A549 (cell line): ENCODE measurements around the gene PNPLA1. TPM values are rescaled to one million over a fixed set of nuclear protein-coding genes. Genes with fewer than 3 reads are reported as not detected.

Source experiments
- ATAC-seq, 2 experiments: fragments of 200-7000 bp in 1 of 2; fragments of >200 bp in 1 of 2; cut with Nextera tagmentation in 1 of 2; cut with Tn5 transposase in 1 of 2; 3 replicates each; pipeline versions ENCODE4 v1.8.0 to v1.9.1; 2018 to 2020; ENCODE audit warnings: mild to moderate bottlenecking in 1 of 2, moderate library complexity in 1 of 2
- CTCF ChIA-PET: fragments of 300-600 bp; sonication (Branson Sonifier 250); formaldehyde crosslinking; extraction: SDS; loops from one replicate; lab custom pipeline; 2021; ENCODE audit warnings: antibody characterized with exemption, inconsistent platforms; lab: Yijun Ruan, JAX
- POLR2A ChIA-PET: fragments of 350-600 bp; formaldehyde crosslinking; extraction: SDS; loops from one replicate; lab custom pipeline; 2021; ENCODE audit warnings: antibody characterized with exemption, inconsistent platforms; lab: Yijun Ruan, JAX
- DNase-seq, 2 experiments: peaks; one replicate each; pipeline versions ENCODE4 v3.0.0 to v3.0.0-alpha.2; 2011 to 2016; ENCODE audit warnings: low read depth in 1 of 2, low spot score in 1 of 2
- FAIRE-seq: peaks from 2 replicates; lab custom pipeline; 2011; peaks lifted over from hg19 to GRCh38; lab: Jason Lieb, UNC
- H3K27ac ChIP-seq, 2 experiments: fragments of >200 bp; sonication (Bioruptor Twin); formaldehyde crosslinking; 3 replicates each; pipeline ENCODE4 v1.5.1; 2016 to 2017
- H3K4me1 ChIP-seq: fragments of >200 bp; sonication (Bioruptor Twin); formaldehyde crosslinking; 3 replicates; pipeline ENCODE4 v1.6.1; 2016
- H3K4me2 ChIP-seq: fragments of >200 bp; sonication (Bioruptor Twin); formaldehyde crosslinking; 3 replicates; pipeline ENCODE4 v1.6.1; 2016
- H3K4me3 ChIP-seq: fragments of >200 bp; sonication (Bioruptor Twin); formaldehyde crosslinking; 3 replicates; pipeline ENCODE4 v1.5.1; 2016
- H3K9me3 ChIP-seq: fragments of >200 bp; sonication (Bioruptor Twin); formaldehyde crosslinking; 3 replicates; pipeline ENCODE4 v1.6.1; 2016
- BHLHE40 ChIP-seq: IDR thresholded peaks from 2 replicates; pipeline ENCODE4 v1.6.1; 2012; ENCODE audit warnings: low read depth, low read length, inconsistent platforms
- CHD2 ChIP-seq: fragments of 150-350 bp; IDR thresholded peaks from 2 replicates; pipeline ENCODE4 v1.6.1; 2014; ENCODE audit warnings: low read length; ENCODE audit not compliant: partially characterized antibody
- EHMT2 ChIP-seq: fragments of 200-600 bp; sonication (generic); IDR thresholded peaks from 2 replicates; pipeline ENCODE4 v1.6.1; 2016; ENCODE audit warnings: antibody characterized with exemption, low read depth, mild to moderate bottlenecking, moderate library complexity
- ESRRA ChIP-seq: fragments of 150-350 bp; IDR thresholded peaks from 2 replicates; pipeline ENCODE4 v1.6.1; 2014; ENCODE audit warnings: mild to moderate bottlenecking, low read length, borderline replicate concordance
- FOSB ChIP-seq: fragments of 250-450 bp; sonication (Bioruptor Pico); IDR thresholded peaks from 2 replicates; pipeline ENCODE4 v1.5.0; 2020; ENCODE audit warnings: mild to moderate bottlenecking, moderate library complexity
- FOXS1 ChIP-seq: fragments of 250-450 bp; sonication (Bioruptor Pico); IDR thresholded peaks from 2 replicates; pipeline ENCODE4 v1.5.0; 2020; ENCODE audit warnings: mild to moderate bottlenecking, moderate library complexity
- HOXB13 ChIP-seq: fragments of 250-450 bp; sonication (Bioruptor Pico); IDR thresholded peaks from 2 replicates; pipeline ENCODE4 v1.5.0; 2020; ENCODE audit warnings: low read depth, mild to moderate bottlenecking, moderate library complexity
- KDM5A ChIP-seq: fragments of 200-600 bp; sonication (generic); IDR thresholded peaks from 2 replicates; pipeline ENCODE4 v1.6.1; 2016; ENCODE audit warnings: antibody characterized with exemption, mild to moderate bottlenecking
- MAFK ChIP-seq: fragments of 450-650 bp; IDR thresholded peaks from 2 replicates; pipeline ENCODE4 v1.6.1; 2014; ENCODE audit not compliant: partially characterized antibody
- MAZ ChIP-seq: fragments of 150-350 bp; IDR thresholded peaks from 2 replicates; pipeline ENCODE4 v1.6.1; 2014; ENCODE audit warnings: antibody characterized with exemption, low read depth, low read length, borderline replicate concordance
- NR3C1 ChIP-seq: fragments of >200 bp; sonication (Bioruptor Twin); formaldehyde crosslinking; IDR thresholded peaks from 3 replicates; pipeline ENCODE4 v1.6.1; 2017
- RFX5 ChIP-seq: fragments of 450-650 bp; IDR thresholded peaks from 2 replicates; pipeline ENCODE4 v1.7.1; 2014; ENCODE audit warnings: antibody characterized with exemption, mild to moderate bottlenecking, moderate library complexity
- TP53 ChIP-seq: fragments of 250-450 bp; sonication (Bioruptor Pico); IDR thresholded peaks from 2 replicates; pipeline ENCODE4 v1.5.0; 2021; ENCODE audit warnings: mild to moderate bottlenecking, moderate library complexity
- ZFP36 ChIP-seq: fragments of 450-650 bp; IDR thresholded peaks from 2 replicates; pipeline ENCODE4 v1.6.1; 2014; ENCODE audit warnings: borderline replicate concordance; ENCODE audit not compliant: partially characterized antibody
- ZSCAN20 ChIP-seq: fragments of 250-450 bp; sonication (Bioruptor Pico); IDR thresholded peaks from 2 replicates; pipeline ENCODE4 v1.8.0; 2022; ENCODE audit warnings: mild to moderate bottlenecking, moderate library complexity
- WGBS: methylation state at CpG from one replicate; pipeline ENCODE4 v1.1.6; 2017; ENCODE audit errors: missing lambda C conversion rate; 5-methylcytosine and 5-hydroxymethylcytosine counted together
- polyA minus RNA-seq: library from RNA; depleted of rRNA, polyadenylated mRNA; stranded (reverse); fragments of >200 nt; gene quantifications from 2 replicates; pipeline ENCODE4 v1.2.3, GENCODE V29; 2011; rRNA and poly(A)+ RNA removed
- polyA plus RNA-seq, 4 experiments: library from polyadenylated mRNA; depleted of rRNA in 3 of 4; stranded (reverse); fragments of >200 nt; fragmentation: RNase III in 1 of 4; extraction: RNeasy Plus Mini Kit Qiagen cat#74134 plus additional on column Dnase treatment in 1 of 4; gene quantifications; 2 replicates in 3 of 4; 3 replicates in 1 of 4; pipeline ENCODE4 v1.2.3, GENCODE V29; 2011 to 2017
- TF ChIP-seq, protein P1 (sequence below): fragments of 450-650 bp; IDR thresholded peaks from 2 replicates; pipeline ENCODE4 v1.6.1; 2014; ENCODE audit warnings: antibody characterized with exemption
- TF ChIP-seq, protein P2 (sequence below): fragments of >200 bp; sonication (Bioruptor Twin); formaldehyde crosslinking; IDR thresholded peaks from 3 replicates; pipeline ENCODE4 v1.5.1; 2016
- TF ChIP-seq, protein P3 (sequence below): fragments of >200 bp; sonication (Bioruptor Twin); formaldehyde crosslinking; IDR thresholded peaks from 3 replicates; pipeline ENCODE4 v1.6.1; 2016
- TF ChIP-seq, protein P4 (sequence below): IDR thresholded peaks from 2 replicates; pipeline ENCODE4 v1.6.1; 2012

The PNPLA1 gene, protein sequence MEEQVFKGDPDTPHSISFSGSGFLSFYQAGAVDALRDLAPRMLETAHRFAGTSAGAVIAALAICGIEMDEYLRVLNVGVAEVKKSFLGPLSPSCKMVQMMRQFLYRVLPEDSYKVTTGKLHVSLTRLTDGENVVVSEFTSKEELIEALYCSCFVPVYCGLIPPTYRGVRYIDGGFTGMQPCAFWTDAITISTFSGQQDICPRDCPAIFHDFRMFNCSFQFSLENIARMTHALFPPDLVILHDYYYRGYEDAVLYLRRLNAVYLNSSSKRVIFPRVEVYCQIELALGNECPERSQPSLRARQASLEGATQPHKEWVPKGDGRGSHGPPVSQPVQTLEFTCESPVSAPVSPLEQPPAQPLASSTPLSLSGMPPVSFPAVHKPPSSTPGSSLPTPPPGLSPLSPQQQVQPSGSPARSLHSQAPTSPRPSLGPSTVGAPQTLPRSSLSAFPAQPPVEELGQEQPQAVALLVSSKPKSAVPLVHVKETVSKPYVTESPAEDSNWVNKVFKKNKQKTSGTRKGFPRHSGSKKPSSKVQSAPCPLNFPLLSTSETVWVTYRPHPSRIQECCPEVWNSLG
- polyA plus RNA-seq (2011; rRNA removed) (0.09 and 0.12 TPM in 2 replicates), polyA plus RNA-seq (2017; fragmentation: RNase III; extraction: RNeasy Plus Mini Kit Qiagen cat#74134 plus additional on column Dnase treatment) (0.04 TPM in 1 of 3 replicates, not detected in the others), polyA minus RNA-seq (0.12 and 0.24 TPM in 2 replicates)
- 0.04 and 0.07 TPM in 2 replicates for polyA plus RNA-seq (2012; cell fraction: cytosol; rRNA removed)
- 0.02 TPM in 1 of 2 replicates, not detected in the other for polyA plus RNA-seq (2012; cell fraction: nucleus; rRNA removed)

DNA sequence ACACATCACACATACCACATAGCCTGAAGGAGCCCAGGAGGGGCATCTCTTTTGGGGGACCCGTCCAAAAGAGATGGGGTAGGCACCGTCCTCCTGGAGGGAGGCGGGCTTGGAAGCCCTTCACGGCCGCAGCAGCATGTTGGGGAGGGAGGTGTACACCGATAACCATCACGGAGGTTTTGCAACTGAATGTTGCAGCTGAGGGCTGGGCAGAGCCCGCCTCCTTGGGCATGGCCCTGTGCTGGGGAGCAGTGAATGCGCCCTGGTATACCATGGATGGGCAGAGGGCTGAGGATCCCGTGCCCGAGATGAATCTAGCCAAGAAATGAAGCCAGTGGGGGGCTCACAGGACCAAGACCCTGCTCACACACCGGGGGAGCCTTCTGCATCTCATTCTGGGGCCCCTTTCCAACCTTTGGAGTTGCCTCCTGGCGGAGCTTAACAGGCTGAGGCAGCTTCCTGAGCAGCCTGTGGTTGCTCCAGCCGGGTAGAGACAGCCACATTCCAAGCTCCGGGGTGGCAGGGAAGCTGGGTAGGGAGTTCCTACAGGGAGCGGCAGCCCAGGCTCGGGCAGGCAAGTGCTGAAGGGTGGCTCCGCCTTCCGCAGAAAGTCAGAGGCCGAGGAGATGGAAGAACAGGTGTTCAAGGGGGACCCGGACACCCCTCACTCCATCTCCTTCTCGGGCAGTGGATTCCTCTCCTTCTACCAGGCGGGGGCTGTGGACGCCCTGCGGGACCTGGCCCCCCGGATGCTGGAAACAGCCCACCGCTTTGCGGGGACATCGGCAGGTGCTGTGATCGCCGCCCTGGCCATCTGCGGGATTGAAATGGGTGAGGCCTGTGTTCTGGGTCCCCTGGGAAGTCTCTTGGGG is at the start of gene PNPLA1:
PNPLA1 (plus strand) TSS at position 227 of the 872 bp plus-strand sequence; CDS start at position 627, 400 bp downstream.
- WGBS, result 51% methylated on average over 21 of the region's 32 CpGs
- DNase-seq (no peak), ATAC-seq (peak in 1 of 2 experiments; percentile 50; a peak in 3 of 6 replicates), FAIRE-seq (no peak)
- POLR2A ChIA-PET, result no interaction called here
- TF ChIP-seq, protein P1, sequence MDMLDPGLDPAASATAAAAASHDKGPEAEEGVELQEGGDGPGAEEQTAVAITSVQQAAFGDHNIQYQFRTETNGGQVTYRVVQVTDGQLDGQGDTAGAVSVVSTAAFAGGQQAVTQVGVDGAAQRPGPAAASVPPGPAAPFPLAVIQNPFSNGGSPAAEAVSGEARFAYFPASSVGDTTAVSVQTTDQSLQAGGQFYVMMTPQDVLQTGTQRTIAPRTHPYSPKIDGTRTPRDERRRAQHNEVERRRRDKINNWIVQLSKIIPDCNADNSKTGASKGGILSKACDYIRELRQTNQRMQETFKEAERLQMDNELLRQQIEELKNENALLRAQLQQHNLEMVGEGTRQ, result no peak
- TF ChIP-seq NR3C1 (no peak), MAFK (no peak), MAZ (no peak), KDM5A (no peak), EHMT2 (no peak), CHD2 (no peak)
- TF ChIP-seq, protein P2, sequence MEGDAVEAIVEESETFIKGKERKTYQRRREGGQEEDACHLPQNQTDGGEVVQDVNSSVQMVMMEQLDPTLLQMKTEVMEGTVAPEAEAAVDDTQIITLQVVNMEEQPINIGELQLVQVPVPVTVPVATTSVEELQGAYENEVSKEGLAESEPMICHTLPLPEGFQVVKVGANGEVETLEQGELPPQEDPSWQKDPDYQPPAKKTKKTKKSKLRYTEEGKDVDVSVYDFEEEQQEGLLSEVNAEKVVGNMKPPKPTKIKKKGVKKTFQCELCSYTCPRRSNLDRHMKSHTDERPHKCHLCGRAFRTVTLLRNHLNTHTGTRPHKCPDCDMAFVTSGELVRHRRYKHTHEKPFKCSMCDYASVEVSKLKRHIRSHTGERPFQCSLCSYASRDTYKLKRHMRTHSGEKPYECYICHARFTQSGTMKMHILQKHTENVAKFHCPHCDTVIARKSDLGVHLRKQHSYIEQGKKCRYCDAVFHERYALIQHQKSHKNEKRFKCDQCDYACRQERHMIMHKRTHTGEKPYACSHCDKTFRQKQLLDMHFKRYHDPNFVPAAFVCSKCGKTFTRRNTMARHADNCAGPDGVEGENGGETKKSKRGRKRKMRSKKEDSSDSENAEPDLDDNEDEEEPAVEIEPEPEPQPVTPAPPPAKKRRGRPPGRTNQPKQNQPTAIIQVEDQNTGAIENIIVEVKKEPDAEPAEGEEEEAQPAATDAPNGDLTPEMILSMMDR, result no peak
- TF ChIP-seq, protein P3, sequence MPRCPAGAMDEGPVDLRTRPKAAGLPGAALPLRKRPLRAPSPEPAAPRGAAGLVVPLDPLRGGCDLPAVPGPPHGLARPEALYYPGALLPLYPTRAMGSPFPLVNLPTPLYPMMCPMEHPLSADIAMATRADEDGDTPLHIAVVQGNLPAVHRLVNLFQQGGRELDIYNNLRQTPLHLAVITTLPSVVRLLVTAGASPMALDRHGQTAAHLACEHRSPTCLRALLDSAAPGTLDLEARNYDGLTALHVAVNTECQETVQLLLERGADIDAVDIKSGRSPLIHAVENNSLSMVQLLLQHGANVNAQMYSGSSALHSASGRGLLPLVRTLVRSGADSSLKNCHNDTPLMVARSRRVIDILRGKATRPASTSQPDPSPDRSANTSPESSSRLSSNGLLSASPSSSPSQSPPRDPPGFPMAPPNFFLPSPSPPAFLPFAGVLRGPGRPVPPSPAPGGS, result no peak
- TF ChIP-seq, protein P4, sequence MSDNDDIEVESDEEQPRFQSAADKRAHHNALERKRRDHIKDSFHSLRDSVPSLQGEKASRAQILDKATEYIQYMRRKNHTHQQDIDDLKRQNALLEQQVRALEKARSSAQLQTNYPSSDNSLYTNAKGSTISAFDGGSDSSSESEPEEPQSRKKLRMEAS, result no peak
- no peak within 1 kb of the TSS for H3K27ac ChIP-seq
- H3K9me3 ChIP-seq, result no peaks in the 10 kb centered on the region; the same call in 2 of the 3 replicates
- H3K4me1 ChIP-seq, result no peaks in the 10 kb centered on the region
- CTCF ChIA-PET, result interaction anchor here (0.9 kb wide), 1 partner anchor 32 kb away, joined by 3 read pairs; no protein-coding TSS in a partner anchor
- H3K4me3 ChIP-seq, result no peak within 1 kb of the TSS
- no peak within 1 kb of the TSS for H3K4me2 ChIP-seq

DNA sequence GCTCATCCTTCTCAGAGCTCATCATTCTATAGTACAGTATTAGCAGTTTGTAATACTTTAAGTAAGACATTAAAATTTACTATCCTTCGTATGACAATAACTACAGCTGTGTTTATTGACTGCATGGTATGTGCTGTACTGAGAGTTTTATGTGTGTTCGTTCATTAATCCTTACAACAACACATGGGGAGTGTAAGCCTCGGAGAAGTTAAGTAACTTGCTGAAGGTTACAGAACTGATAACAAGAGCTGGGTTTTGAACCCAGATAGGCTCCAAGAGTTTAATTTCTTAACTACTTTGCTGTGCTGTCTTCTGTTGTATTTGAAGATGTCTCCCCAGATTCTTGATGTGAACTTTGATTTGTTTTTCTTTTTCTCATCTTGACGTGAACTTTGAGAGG is 49.6 kb upstream of the PNPLA1 start:
- CTCF ChIA-PET, result no interaction called here
- 90% methylated on average over 4 of the region's 4 CpGs for WGBS
- ATAC-seq, result no peak
- Histone ChIP-seq H3K4me3 (no peak overlapping the region), H3K4me2 (no peak overlapping the region), H3K27ac (no peak overlapping the region), H3K4me1 (peaks cover 10% of the 10 kb centered on the region; the same call in 2 of the 3 replicates), H3K9me3 (no peaks in the 10 kb centered on the region)
- no peak for DNase-seq
- POLR2A ChIA-PET, result no interaction called here
- FAIRE-seq, result no peak
- no peak for TF ChIP-seq ZFP36
- no peak for TF ChIP-seq HOXB13 (CRISPR knock-in tag)
- no peak for TF ChIP-seq ESRRA
- no peak for TF ChIP-seq TP53
- TF ChIP-seq BHLHE40, result no peak
- TF ChIP-seq ZSCAN20 (CRISPR knock-in tag), result no peak
- no peak for TF ChIP-seq FOSB (CRISPR knock-in tag)
- TF ChIP-seq FOXS1 (CRISPR knock-in tag), result no peak
- no peak for TF ChIP-seq RFX5
- TF ChIP-seq CHD2, result no peak
